Measurements from ENCODE around the gene HS3ST5. TPM values are rescaled to one million over a fixed set of nuclear protein-coding genes. Genes with fewer than 3 reads are reported as not detected.

HS3ST5 gene
- total RNA-seq, 3 donors from 2014 or later = not detected

DNA sequence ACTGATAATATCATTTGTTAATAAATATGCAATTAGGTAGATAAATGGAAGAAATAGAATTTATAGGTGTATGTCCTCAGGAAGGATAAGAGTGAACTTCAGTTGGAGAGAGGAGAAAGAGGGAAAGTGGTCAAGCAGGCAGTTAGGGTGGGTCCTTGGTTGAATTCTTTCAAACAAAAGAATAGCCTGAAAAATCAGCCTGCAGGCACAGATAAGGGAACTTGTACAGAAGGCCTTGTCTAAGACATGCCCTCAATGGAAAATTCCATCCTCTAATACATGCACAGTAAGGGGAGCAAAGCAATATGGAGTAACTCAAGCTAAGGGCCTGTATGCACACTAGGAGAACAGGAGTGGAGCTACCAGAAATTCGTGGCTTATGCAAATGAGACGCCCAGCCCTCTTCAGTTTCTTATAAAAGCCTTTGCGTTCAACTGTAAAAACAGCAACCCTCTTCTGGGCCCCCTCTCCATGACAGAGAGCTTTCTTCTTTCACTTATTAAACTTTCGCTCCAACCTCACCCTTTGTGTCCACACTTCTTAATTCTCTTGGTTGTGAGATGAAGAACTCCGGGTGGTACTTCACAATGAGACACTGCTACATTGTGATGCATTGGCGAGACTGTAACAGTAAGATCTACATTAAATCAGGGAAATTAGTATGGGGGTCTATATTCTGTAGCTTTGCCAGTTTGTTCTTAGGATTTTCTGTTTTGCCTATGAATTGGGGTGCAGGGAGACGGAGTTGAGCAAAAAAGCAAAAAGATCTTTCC is 147.0 kb downstream of the HS3ST5 start:
- Histone ChIP-seq H3K27me3 (no peaks in the 10 kb centered on the region), H3K4me1 (no peaks in the 10 kb centered on the region), H3K4me3 (no peak overlapping the region), H3K36me3 (no peaks in the 10 kb centered on the region), H3K27ac (no peak overlapping the region), H3K9me3 (no peaks in the 10 kb centered on the region)
- no peak for TF ChIP-seq POLR2A (IDR thresholded peaks at IDR 0.05)
- TF ChIP-seq, protein P1, sequence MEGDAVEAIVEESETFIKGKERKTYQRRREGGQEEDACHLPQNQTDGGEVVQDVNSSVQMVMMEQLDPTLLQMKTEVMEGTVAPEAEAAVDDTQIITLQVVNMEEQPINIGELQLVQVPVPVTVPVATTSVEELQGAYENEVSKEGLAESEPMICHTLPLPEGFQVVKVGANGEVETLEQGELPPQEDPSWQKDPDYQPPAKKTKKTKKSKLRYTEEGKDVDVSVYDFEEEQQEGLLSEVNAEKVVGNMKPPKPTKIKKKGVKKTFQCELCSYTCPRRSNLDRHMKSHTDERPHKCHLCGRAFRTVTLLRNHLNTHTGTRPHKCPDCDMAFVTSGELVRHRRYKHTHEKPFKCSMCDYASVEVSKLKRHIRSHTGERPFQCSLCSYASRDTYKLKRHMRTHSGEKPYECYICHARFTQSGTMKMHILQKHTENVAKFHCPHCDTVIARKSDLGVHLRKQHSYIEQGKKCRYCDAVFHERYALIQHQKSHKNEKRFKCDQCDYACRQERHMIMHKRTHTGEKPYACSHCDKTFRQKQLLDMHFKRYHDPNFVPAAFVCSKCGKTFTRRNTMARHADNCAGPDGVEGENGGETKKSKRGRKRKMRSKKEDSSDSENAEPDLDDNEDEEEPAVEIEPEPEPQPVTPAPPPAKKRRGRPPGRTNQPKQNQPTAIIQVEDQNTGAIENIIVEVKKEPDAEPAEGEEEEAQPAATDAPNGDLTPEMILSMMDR (IDR thresholded peaks at IDR 0.05) = no peak
- no peak for TF ChIP-seq POLR2AphosphoS5 (IDR thresholded peaks at IDR 0.05)
- no peak for DNase-seq (ENCODE audit: low spot score in 2 of 2)
- intact Hi-C loops (cut with DNase I; ENCODE audit: low total_unique reads) = no loop called here

GRCh38 chr6:114195027-114195365 is 147.8 kb downstream of the HS3ST5 start:
- Histone ChIP-seq H3K36me3 (no peaks in the 10 kb centered on the region), H3K27me3 (no peaks in the 10 kb centered on the region), H3K9me3 (no peaks in the 10 kb centered on the region), H3K27ac (no peak overlapping the region), H3K4me3 (no peak overlapping the region), H3K4me1 (no peaks in the 10 kb centered on the region)
- TF ChIP-seq POLR2A (IDR thresholded peaks at IDR 0.05) (no peak), POLR2AphosphoS5 (IDR thresholded peaks at IDR 0.05) (no peak)
- TF ChIP-seq, protein P1 (IDR thresholded peaks at IDR 0.05) = no peak
- DNase-seq (ENCODE audit: low spot score in 2 of 2) = no peak
- intact Hi-C loops (cut with DNase I; ENCODE audit: low total_unique reads) = no loop called here

- intact Hi-C loops (cut with DNase I; ENCODE audit: low total_unique reads) = no loop called here
- no peak overlapping the region for H3K27ac ChIP-seq
- no peak for DNase-seq (ENCODE audit: low spot score in 2 of 2)
Observed at GRCh38 chr6:114194362-114195026, 148.3 kb downstream of the HS3ST5 start.

DNA sequence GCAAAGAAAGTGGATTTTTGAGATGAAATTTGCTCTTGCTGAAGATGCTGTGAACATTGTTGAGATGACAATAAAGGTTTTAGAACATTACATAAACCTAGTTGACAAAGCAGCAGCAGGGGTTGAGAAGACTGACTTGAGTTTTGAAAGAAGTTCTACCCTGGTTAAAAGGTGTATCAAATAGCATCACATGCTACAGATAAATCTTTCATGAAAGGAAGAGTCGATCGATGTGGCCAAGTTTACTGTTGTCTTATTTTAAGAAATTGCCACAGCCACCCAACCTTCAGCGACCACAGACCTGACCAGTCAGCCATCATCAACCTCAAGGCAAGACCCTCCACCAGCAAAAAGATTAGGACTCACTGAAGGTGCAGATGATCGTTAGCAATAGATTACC is 155.3 kb downstream of the HS3ST5 start:
- Histone ChIP-seq H3K4me1 (no peaks in the 10 kb centered on the region), H3K27me3 (no peaks in the 10 kb centered on the region), H3K4me3 (no peak overlapping the region), H3K27ac (no peak overlapping the region), H3K36me3 (no peaks in the 10 kb centered on the region), H3K9me3 (no peaks in the 10 kb centered on the region)
- DNase-seq (ENCODE audit: low spot score in 2 of 2) = no peak
- TF ChIP-seq, protein P1 (IDR thresholded peaks at IDR 0.05) = no peak
- TF ChIP-seq POLR2AphosphoS5 (IDR thresholded peaks at IDR 0.05) (no peak), POLR2A (IDR thresholded peaks at IDR 0.05) (no peak)
- intact Hi-C loops (cut with DNase I; ENCODE audit: low total_unique reads) = no loop called here

More at GRCh38 chr6:114194362-114195026, 148.3 kb downstream of the HS3ST5 start:
- H3K36me3 ChIP-seq = no peaks in the 10 kb centered on the region
- H3K4me1 ChIP-seq = no peaks in the 10 kb centered on the region
- no peak overlapping the region for H3K4me3 ChIP-seq
- H3K27me3 ChIP-seq = no peaks in the 10 kb centered on the region
- no peak for TF ChIP-seq POLR2A (IDR thresholded peaks at IDR 0.05)
- no peak for TF ChIP-seq POLR2AphosphoS5 (IDR thresholded peaks at IDR 0.05)
- TF ChIP-seq, protein P1 (IDR thresholded peaks at IDR 0.05) = no peak
- no peaks in the 10 kb centered on the region for H3K9me3 ChIP-seq

- H3K4me1 ChIP-seq = no peaks in the 10 kb centered on the region
- no peaks in the 10 kb centered on the region for H3K27me3 ChIP-seq
- no peaks in the 10 kb centered on the region for H3K9me3 ChIP-seq
- no peaks in the 10 kb centered on the region for H3K36me3 ChIP-seq
- no peak overlapping the region for H3K27ac ChIP-seq
- TF ChIP-seq POLR2AphosphoS5 (IDR thresholded peaks at IDR 0.05) = no peak
- TF ChIP-seq POLR2A (IDR thresholded peaks at IDR 0.05) = no peak
- TF ChIP-seq, protein P1 (IDR thresholded peaks at IDR 0.05) = no peak
- DNase-seq (ENCODE audit: low spot score in 2 of 2) = no peak
- H3K4me3 ChIP-seq = no peak overlapping the region
- intact Hi-C loops (cut with DNase I; ENCODE audit: low total_unique reads) = loop anchor here (1.0 kb wide), 1 partner anchor 25 kb away; no protein-coding TSS in a partner anchor
Observed at GRCh38 chr6:114181664-114182063, 161.2 kb downstream of the HS3ST5 start.

Data from breast epithelium (tissue), 4 donors.